Karpas-422 (cell line): ENCODE results near the gene ADI1. TPM values are rescaled to one million over a fixed set of nuclear protein-coding genes. Genes with fewer than 3 reads are reported as not detected.
"Not testable (repeated sequence)": the region's sequence is repeated elsewhere in the genome, so short reads cannot be mapped to it uniquely, and the experiment has no call there.

ENCODE experiments used
- DNase-seq: peaks from one replicate; pipeline ENCODE4 v3.0.0-alpha.2; 2015
- H2AFZ ChIP-seq: fragments of 200-600 bp; sonication (generic); 2 replicates; pipeline ENCODE4 v1.6.1; 2014; ENCODE audit warnings: antibody characterized with exemption, low read length, mixed read lengths
- H3K27ac ChIP-seq: fragments of 200-600 bp; sonication (generic); 2 replicates; pipeline ENCODE4 v1.5.1; 2014; ENCODE audit warnings: mild to moderate bottlenecking, low read length, moderate library complexity
- H3K27me3 ChIP-seq: fragments of 200-600 bp; sonication (generic); 2 replicates; pipeline ENCODE4 v1.6.1; 2014; ENCODE audit warnings: low read length, mixed read lengths
- H3K36me3 ChIP-seq: fragments of 200-600 bp; sonication (generic); 2 replicates; pipeline ENCODE4 v1.6.1; 2014; ENCODE audit warnings: low read length, mixed read lengths; ENCODE audit not compliant: insufficient read depth
- H3K4me1 ChIP-seq: fragments of 200-600 bp; sonication (generic); 2 replicates; pipeline ENCODE4 v1.6.1; 2014; ENCODE audit warnings: mild to moderate bottlenecking, low read length, mixed read lengths
- H3K4me2 ChIP-seq: fragments of 200-600 bp; sonication (generic); 2 replicates; pipeline ENCODE4 v1.6.1; 2014; ENCODE audit warnings: low read length, low read depth, mild to moderate bottlenecking; ENCODE audit not compliant: poor library complexity, severe bottlenecking
- H3K4me3 ChIP-seq: fragments of 200-600 bp; sonication (generic); 2 replicates; pipeline ENCODE4 v1.5.1; 2014; ENCODE audit warnings: mild to moderate bottlenecking, antibody characterized with exemption, low read length, mixed read lengths
- H3K79me2 ChIP-seq: fragments of 200-600 bp; sonication (generic); 2 replicates; pipeline ENCODE4 v1.6.1; 2014; ENCODE audit warnings: mild to moderate bottlenecking, low read length, mixed read lengths
- H3K9ac ChIP-seq: fragments of 200-600 bp; sonication (generic); 2 replicates; pipeline ENCODE4 v1.6.0; 2014; ENCODE audit warnings: low read length
- H3K9me2 ChIP-seq: fragments of 200-600 bp; sonication (generic), shearing (Covaris generic); replicated peaks from 2 replicates; pipeline ENCODE4 v1.6.0; 2014; ENCODE audit warnings: mild to moderate bottlenecking, low read length, moderate library complexity; ENCODE audit not compliant: insufficient read depth
- H3K9me3 ChIP-seq: fragments of 300-700, 200-600 bp; sonication (generic); 2 replicates; pipeline ENCODE4 v1.6.1; 2014; ENCODE audit warnings: low read length, mixed read lengths
- H4K20me1 ChIP-seq: fragments of 200-600 bp; sonication (generic); 2 replicates; pipeline ENCODE4 v1.6.1; 2014; ENCODE audit warnings: mild to moderate bottlenecking, antibody characterized with exemption, low read length, low read depth; ENCODE audit not compliant: insufficient read depth
- total RNA-seq: library from RNA; depleted of rRNA; stranded (reverse); fragments of >200 nt; shearing (Covaris generic); gene quantifications from 2 replicates; pipeline ENCODE4 v1.2.3, GENCODE V29; 2014; ENCODE audit warnings: low replicate concordance

Gene ADI1
- total RNA-seq, 1 experiment from 2014 or later = 68.6 TPM

GRCh38 chr2:3505771-3506170 is 13.6 kb downstream of the ADI1 start:
- no peak overlapping the region for H3K4me3 ChIP-seq
- H3K36me3 ChIP-seq = peaks cover 45% of the 10 kb centered on the region
- no peaks in the 10 kb centered on the region for H3K27me3 ChIP-seq
- no peaks in the 10 kb centered on the region for H3K9me3 ChIP-seq
- H3K9me2 ChIP-seq = no peaks in the 10 kb centered on the region
- H4K20me1 ChIP-seq = no peaks in the 10 kb centered on the region; the same call in 1 of the 2 replicates
- no peak for DNase-seq
- no peak overlapping the region for H2AFZ ChIP-seq
- H3K79me2 ChIP-seq = peaks cover 71% of the 10 kb centered on the region
- H3K4me1 ChIP-seq = no peaks in the 10 kb centered on the region
- no peak overlapping the region for H3K4me2 ChIP-seq
- H3K9ac ChIP-seq = no peak overlapping the region
- no peak overlapping the region for H3K27ac ChIP-seq

DNA sequence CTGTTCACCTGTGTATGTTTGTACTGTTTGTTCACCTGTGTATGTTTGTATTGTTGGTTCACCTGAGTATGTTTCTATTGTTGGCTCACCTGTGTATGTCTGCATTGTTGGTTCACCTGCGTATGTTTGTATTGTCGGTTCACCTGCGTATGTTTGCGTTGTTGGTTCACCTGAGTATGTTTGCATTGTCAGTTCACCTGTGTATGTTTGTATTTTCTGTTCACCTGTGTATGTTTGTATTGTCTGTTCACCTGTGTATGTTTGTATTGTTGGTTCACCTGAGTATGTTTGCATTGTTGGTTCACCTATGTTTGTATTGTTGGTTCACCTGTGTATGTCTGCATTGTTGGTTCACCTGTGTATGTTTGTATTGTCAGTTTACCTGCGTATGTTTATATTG is 14.6 kb downstream of the ADI1 start:
- Histone ChIP-seq H3K27me3 (no peaks in the 10 kb centered on the region), H3K4me2 (no peak overlapping the region), H3K9ac (no peak overlapping the region), H3K36me3 (peaks cover 38% of the 10 kb centered on the region), H3K27ac (no peak overlapping the region), H3K79me2 (peaks cover 64% of the 10 kb centered on the region), H3K4me3 (no peak overlapping the region), H3K9me2 (no peaks in the 10 kb centered on the region), H3K9me3 (no peaks in the 10 kb centered on the region), H4K20me1 (no peaks in the 10 kb centered on the region; the same call in 1 of the 2 replicates), H2AFZ (no peak overlapping the region), H3K4me1 (no peaks in the 10 kb centered on the region)
- no peak for DNase-seq

DNA sequence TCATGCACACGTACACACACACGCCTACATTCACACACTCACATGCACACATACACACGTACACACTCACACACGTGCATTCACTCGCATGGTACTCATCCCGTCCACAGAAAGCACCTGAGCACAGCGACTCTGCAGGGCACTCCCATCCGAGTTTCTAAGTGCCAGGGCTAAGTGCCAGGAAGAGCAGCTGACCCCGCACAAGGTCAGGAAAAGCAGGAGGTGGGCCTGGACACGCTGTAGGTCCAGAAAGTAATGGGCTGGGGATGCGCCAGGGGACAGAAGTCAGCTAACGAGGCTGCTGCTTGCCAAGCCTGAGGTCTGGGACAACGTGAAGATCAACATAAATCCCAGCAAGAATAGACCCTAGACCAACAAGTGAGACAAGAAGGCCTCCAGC is 15.8 kb downstream of the ADI1 start:
- Histone ChIP-seq H3K27me3 (no peaks in the 10 kb centered on the region), H3K9me2 (no peaks in the 10 kb centered on the region), H3K4me2 (no peak overlapping the region), H3K9ac (no peak overlapping the region), H3K4me1 (no peaks in the 10 kb centered on the region), H3K4me3 (no peak overlapping the region), H3K79me2 (peaks cover 57% of the 10 kb centered on the region), H4K20me1 (no peaks in the 10 kb centered on the region; the same call in 1 of the 2 replicates), H3K36me3 (peaks cover 45% of the 10 kb centered on the region; the same call in 1 of the 2 replicates), H3K9me3 (no peaks in the 10 kb centered on the region), H3K27ac (no peak overlapping the region), H2AFZ (no peak overlapping the region)
- no peak for DNase-seq

DNA sequence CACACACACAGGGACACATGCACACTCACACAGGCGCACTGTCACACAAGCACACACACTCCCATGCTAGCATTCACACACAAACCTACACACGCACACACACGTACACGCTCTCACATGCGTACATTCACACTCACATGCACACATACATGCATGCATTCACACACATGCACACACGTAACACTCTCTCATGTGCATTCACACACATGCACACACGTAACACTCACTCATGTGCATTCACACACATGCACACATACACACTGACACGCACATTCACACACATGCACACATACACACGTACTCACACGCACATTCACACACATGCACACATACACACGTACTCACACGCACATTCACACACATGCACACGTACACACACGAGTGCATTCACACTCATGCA is 16.3 kb downstream of the ADI1 start:
- peaks cover 49% of the 10 kb centered on the region; the same call in 1 of the 2 replicates for H3K36me3 ChIP-seq

GRCh38 chr2:3500326-3500899 is 18.9 kb downstream of the ADI1 start:
- H3K36me3 ChIP-seq = peaks cover 33% of the 10 kb centered on the region

More for the DNA sequence above, 16.3 kb downstream of the ADI1 start:
- H3K9me3 ChIP-seq = no peaks in the 10 kb centered on the region
- no peak overlapping the region for H2AFZ ChIP-seq
- H4K20me1 ChIP-seq = no peaks in the 10 kb centered on the region; the same call in 1 of the 2 replicates
- H3K9me2 ChIP-seq = no peaks in the 10 kb centered on the region
- no peak overlapping the region for H3K27ac ChIP-seq
- H3K9ac ChIP-seq = no peak overlapping the region
- H3K79me2 ChIP-seq = peaks cover 54% of the 10 kb centered on the region
- no peaks in the 10 kb centered on the region for H3K4me1 ChIP-seq
- no peak overlapping the region for H3K4me2 ChIP-seq
- H3K27me3 ChIP-seq = no peaks in the 10 kb centered on the region
- DNase-seq = no peak
- no peak overlapping the region for H3K4me3 ChIP-seq

GRCh38 chr2:3498783-3499394 is 20.4 kb downstream of the ADI1 start:
- Histone ChIP-seq H3K4me1 (no peaks in the 10 kb centered on the region), H3K9ac (no peak overlapping the region), H3K27me3 (no peaks in the 10 kb centered on the region), H3K36me3 (peaks cover 22% of the 10 kb centered on the region), H3K79me2 (peaks cover 14% of the 10 kb centered on the region), H3K27ac (no peak overlapping the region), H4K20me1 (no peaks in the 10 kb centered on the region; the same call in 1 of the 2 replicates), H3K4me3 (no peak overlapping the region), H3K9me2 (no peaks in the 10 kb centered on the region), H2AFZ (no peak overlapping the region), H3K9me3 (no peaks in the 10 kb centered on the region), H3K4me2 (no peak overlapping the region)
- DNase-seq = no peak

More at GRCh38 chr2:3500326-3500899, 18.9 kb downstream of the ADI1 start:
- Histone ChIP-seq H3K4me3 (no peak overlapping the region), H3K9me3 (no peaks in the 10 kb centered on the region), H3K4me1 (no peaks in the 10 kb centered on the region), H2AFZ (no peak overlapping the region), H3K9me2 (no peaks in the 10 kb centered on the region), H3K79me2 (peaks cover 29% of the 10 kb centered on the region), H3K27ac (no peak overlapping the region), H3K4me2 (no peak overlapping the region), H3K9ac (no peak overlapping the region), H4K20me1 (no peaks in the 10 kb centered on the region; the same call in 1 of the 2 replicates), H3K27me3 (no peaks in the 10 kb centered on the region)
- no peak for DNase-seq

- H2AFZ ChIP-seq, H3K79me2 ChIP-seq, H4K20me1 ChIP-seq, H3K4me1 ChIP-seq, DNase-seq, H3K4me3 ChIP-seq, H3K27me3 ChIP-seq, H3K9me3 ChIP-seq, H3K27ac ChIP-seq, H3K9me2 ChIP-seq, H3K9ac ChIP-seq, H3K4me2 ChIP-seq: not testable (repeated sequence)
- H3K36me3 ChIP-seq = peaks cover 20% of the 10 kb centered on the region
These were observed 22.6 kb downstream of the ADI1 start for GRCh38 chr2:3496708-3497080.

GRCh38 chr2:3494984-3495666 is 24.2 kb downstream of the ADI1 start:
- Histone ChIP-seq H3K9me2 (no peaks in the 10 kb centered on the region), H4K20me1 (no peaks in the 10 kb centered on the region), H3K27me3 (no peaks in the 10 kb centered on the region), H3K9ac (no peak overlapping the region), H2AFZ (no peak overlapping the region), H3K27ac (no peak overlapping the region), H3K36me3 (peaks cover 20% of the 10 kb centered on the region), H3K4me1 (peaks cover 6% of the 10 kb centered on the region; the same call in 1 of the 2 replicates), H3K4me3 (no peak overlapping the region), H3K79me2 (no peaks in the 10 kb centered on the region), H3K4me2 (no peak overlapping the region), H3K9me3 (no peaks in the 10 kb centered on the region)
- no peak for DNase-seq
